SK-N-SH (cell line): ENCODE measurements around the gene TMEM62.

Source experiments
- FOXJ3 ChIP-seq: sonication (generic); formaldehyde crosslinking; IDR thresholded peaks from 2 replicates; pipeline ENCODE4 v1.5.1; 2020; ENCODE audit warnings: mild to moderate bottlenecking, missing genetic modification reagents
- MAX ChIP-seq: IDR thresholded peaks from 2 replicates; pipeline ENCODE4 v1.4.0; 2012; ENCODE audit warnings: low read depth
- POLR2AphosphoS5 ChIP-seq: IDR thresholded peaks from 2 replicates; pipeline ENCODE4 v1.6.1; 2012; ENCODE audit warnings: low read depth, low read length
- RCOR1 ChIP-seq: fragments of 150-350 bp; IDR thresholded peaks from 2 replicates; pipeline ENCODE4 v1.6.1; 2017; ENCODE audit warnings: antibody characterized with exemption, low read length
- SMC3 ChIP-seq: IDR thresholded peaks from 2 replicates; pipeline ENCODE4 v1.6.1; 2012; ENCODE audit warnings: low read depth, low read length, improper control_type of control experiment
- TAF1 ChIP-seq: IDR thresholded peaks from 2 replicates; pipeline ENCODE4 v1.6.1; 2012; ENCODE audit warnings: low read depth, mild to moderate bottlenecking, low read length, moderate library complexity, borderline replicate concordance
- TCF12 ChIP-seq: IDR thresholded peaks from 2 replicates; pipeline ENCODE4 v1.4.0; 2012
- USF2 ChIP-seq: fragments of 150-350 bp; IDR thresholded peaks from 2 replicates; pipeline ENCODE4 v1.6.1; 2017; ENCODE audit warnings: antibody characterized with exemption, low read length, low read depth, borderline replicate concordance

- TF ChIP-seq FOXJ3 (CRISPR knock-in tag) = no peak
- TF ChIP-seq USF2 = no peak
- no peak for TF ChIP-seq POLR2AphosphoS5
- no peak for TF ChIP-seq TAF1
- no peak for TF ChIP-seq SMC3
- TF ChIP-seq RCOR1 = no peak
- no peak for TF ChIP-seq MAX
- no peak for TF ChIP-seq TCF12
Observed at GRCh38 chr15:43091859-43092258, 41.5 kb upstream of the TMEM62 start.
